Neutrophil (primary cell): ENCODE data around the gene SHOC2.

Source experiments
- H3K27ac ChIP-seq: fragments of 200-600 bp; sonication (generic); 2 replicates; pipeline ENCODE4 v1.5.1; 2016; ENCODE audit warnings: mild to moderate bottlenecking, moderate library complexity
- H3K27me3 ChIP-seq: fragments of 200-600 bp; sonication (generic); 2 replicates; pipeline ENCODE4 v1.6.0; 2016; ENCODE audit warnings: mild to moderate bottlenecking
- H3K36me3 ChIP-seq: fragments of 200-600 bp; sonication (generic); 2 replicates; pipeline ENCODE4 v1.5.1; 2017
- H3K4me1 ChIP-seq, 2 experiments: fragments of 200-600 bp in 1 of 2; sonication (generic) in 1 of 2; 1 replicate in 1 of 2; 2 replicates in 1 of 2; pipeline versions ENCODE4 v1.5.1 to v1.6.1; 2013 to 2016; ENCODE audit warnings: low read depth in 1 of 2, low read length in 1 of 2, mild to moderate bottlenecking in 1 of 2, moderate library complexity in 1 of 2; ENCODE audit not compliant: control insufficient read depth in 1 of 2, insufficient read depth in 1 of 2
- H3K4me3 ChIP-seq, 2 experiments: fragments of 200-600 bp in 1 of 2; sonication (generic) in 1 of 2; 1 replicate in 1 of 2; 2 replicates in 1 of 2; pipeline ENCODE4 v1.5.1; 2013 to 2016; ENCODE audit warnings: low read depth in 1 of 2, low read length in 1 of 2, mild to moderate bottlenecking in 1 of 2, moderate library complexity in 1 of 2
- H3K9me3 ChIP-seq: fragments of 200-600 bp; sonication (generic); 2 replicates; pipeline ENCODE4 v1.5.1; 2016
- TF ChIP-seq, protein P1 (sequence below): fragments of 200-600 bp; sonication (generic); IDR thresholded peaks from 2 replicates; pipeline ENCODE4 v1.5.1; 2016; ENCODE audit warnings: antibody characterized with exemption

SHOC2 gene

DNA sequence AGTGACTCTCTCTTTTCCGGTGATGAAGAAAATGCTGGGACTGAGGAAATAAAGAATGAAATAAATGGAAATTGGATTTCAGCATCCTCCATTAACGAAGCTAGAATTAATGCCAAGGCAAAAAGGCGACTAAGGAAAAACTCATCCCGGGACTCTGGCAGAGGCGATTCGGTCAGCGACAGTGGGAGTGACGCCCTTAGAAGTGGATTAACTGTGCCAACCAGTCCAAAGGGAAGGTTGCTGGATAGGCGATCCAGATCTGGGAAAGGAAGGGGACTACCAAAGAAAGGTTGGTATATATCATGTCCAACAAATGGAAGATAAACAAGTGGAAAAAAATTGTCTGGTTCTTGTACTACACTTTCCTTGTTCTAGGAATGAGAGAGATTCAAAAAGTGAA lies 38.2 kb upstream of the SHOC2 start:
- peaks cover 80% of the 10 kb centered on the region for H3K36me3 ChIP-seq

DNA sequence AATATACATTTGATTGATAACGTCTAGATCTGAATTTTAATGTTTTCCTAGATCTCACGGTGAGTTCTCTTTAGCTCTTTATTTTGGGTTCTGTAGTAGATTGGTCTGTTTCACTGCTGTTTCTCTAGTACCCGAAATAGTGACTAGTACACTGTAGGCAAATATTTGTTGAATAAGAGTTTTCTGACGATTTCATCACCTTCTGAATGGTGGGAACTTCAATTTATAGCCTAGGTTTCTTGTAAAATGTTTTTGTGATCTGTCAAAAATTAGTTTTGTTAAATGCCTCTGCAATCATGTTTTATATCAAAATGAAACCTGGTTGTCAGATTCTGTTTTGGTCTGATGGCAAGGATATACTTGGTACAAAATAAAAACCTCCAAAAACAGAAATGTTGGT lies 37.5 kb upstream of the SHOC2 start:
- TF ChIP-seq, protein P1, sequence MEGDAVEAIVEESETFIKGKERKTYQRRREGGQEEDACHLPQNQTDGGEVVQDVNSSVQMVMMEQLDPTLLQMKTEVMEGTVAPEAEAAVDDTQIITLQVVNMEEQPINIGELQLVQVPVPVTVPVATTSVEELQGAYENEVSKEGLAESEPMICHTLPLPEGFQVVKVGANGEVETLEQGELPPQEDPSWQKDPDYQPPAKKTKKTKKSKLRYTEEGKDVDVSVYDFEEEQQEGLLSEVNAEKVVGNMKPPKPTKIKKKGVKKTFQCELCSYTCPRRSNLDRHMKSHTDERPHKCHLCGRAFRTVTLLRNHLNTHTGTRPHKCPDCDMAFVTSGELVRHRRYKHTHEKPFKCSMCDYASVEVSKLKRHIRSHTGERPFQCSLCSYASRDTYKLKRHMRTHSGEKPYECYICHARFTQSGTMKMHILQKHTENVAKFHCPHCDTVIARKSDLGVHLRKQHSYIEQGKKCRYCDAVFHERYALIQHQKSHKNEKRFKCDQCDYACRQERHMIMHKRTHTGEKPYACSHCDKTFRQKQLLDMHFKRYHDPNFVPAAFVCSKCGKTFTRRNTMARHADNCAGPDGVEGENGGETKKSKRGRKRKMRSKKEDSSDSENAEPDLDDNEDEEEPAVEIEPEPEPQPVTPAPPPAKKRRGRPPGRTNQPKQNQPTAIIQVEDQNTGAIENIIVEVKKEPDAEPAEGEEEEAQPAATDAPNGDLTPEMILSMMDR: no peak
- Histone ChIP-seq H3K9me3 (no peaks in the 10 kb centered on the region), H3K4me3 (no peak overlapping the region), H3K27ac (no peak overlapping the region), H3K4me1 (no peaks in the 10 kb centered on the region), H3K27me3 (no peaks in the 10 kb centered on the region), H3K36me3 (peaks cover 83% of the 10 kb centered on the region)

More for the DNA sequence above, 38.2 kb upstream of the SHOC2 start:
- Histone ChIP-seq H3K27me3 (no peaks in the 10 kb centered on the region), H3K4me1 (no peaks in the 10 kb centered on the region), H3K9me3 (no peaks in the 10 kb centered on the region), H3K27ac (no peak overlapping the region), H3K4me3 (no peak overlapping the region)
- TF ChIP-seq, protein P1: no peak

DNA sequence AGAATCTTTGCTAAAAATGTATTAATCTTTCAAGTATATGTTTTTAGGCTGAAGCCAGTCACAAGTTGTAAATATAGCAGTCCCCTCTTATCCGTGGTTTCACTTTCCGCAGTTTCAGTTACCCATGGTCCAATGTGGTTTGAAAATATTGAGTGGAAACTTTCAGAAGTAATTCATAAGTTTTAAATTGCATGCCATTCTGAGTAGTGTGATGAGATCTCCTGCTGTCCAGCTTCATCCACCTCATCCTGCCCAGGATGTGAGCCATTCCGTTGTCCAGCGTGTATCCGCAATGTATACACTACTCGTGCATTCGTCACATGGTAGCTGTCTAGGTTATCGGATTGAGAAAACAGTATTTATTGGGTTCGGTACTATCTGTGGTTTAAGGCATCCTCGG lies 35.5 kb upstream of the SHOC2 start:
- Histone ChIP-seq H3K4me1 (no peaks in the 10 kb centered on the region), H3K36me3 (peaks cover 82% of the 10 kb centered on the region), H3K4me3 (no peak overlapping the region), H3K27ac (no peak overlapping the region), H3K9me3 (no peaks in the 10 kb centered on the region), H3K27me3 (no peaks in the 10 kb centered on the region)
- TF ChIP-seq, protein P1: no peak

DNA sequence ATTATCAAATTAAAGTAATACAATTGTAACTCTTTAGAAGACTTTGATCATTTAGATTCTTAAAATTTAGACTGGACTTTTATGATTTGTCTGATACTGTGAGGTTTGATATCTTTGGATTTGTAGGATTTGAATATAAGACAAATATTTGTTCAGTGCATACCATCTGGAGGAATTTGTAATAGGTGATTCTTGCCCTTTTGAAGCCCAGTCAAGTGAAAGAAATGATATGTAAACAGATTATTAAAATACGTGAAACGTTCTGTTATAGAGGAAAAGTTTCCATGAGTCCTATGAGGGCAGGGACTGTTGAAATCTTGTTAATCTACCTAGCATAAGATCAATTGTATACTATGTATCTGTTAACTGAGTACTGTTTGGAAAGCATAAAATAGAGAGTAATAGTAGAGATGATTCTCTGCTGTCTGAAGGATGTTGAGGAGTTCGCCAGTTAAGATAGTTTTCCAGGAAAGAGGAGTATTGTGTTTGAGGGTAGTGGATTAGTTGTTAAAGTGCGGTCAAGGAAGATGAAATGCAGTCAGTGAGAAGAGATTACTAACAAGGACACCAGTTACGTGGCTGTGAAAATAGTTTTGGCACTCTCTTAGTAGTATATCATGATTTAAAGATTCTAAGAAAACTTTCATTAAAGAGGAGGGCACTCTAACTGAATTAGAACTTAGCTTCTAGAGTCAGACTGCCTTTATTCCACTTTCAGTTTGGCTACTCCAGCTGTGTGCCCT lies 33.3 kb upstream of the SHOC2 start:
- Histone ChIP-seq H3K27me3 (no peaks in the 10 kb centered on the region), H3K36me3 (peaks cover 92% of the 10 kb centered on the region), H3K9me3 (no peaks in the 10 kb centered on the region), H3K4me1 (no peaks in the 10 kb centered on the region), H3K27ac (peak overlapping the region; percentile 12), H3K4me3 (no peak overlapping the region)
- TF ChIP-seq, protein P1: no peak

DNA sequence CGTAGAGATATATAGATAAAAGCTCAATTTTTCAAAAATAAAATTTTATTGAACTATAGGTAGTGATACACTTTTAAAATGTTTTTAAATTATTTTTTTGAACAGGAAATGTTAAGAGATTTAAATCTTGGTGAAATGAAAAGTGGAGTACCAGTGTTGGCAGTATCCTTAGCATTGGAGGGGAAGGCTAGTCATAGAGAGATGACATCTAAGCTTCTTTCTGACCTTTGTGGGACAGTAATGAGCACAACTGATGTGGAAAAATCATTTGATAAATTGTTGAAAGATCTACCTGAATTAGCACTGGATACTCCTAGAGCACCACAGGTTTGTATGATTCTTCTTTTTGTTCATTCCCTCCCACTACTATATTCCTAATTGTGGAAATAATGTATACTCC lies 31.8 kb upstream of the SHOC2 start:
- TF ChIP-seq, protein P1: no peak
- Histone ChIP-seq H3K9me3 (no peaks in the 10 kb centered on the region), H3K4me3 (no peak overlapping the region), H3K27me3 (no peaks in the 10 kb centered on the region), H3K36me3 (peaks cover 83% of the 10 kb centered on the region), H3K4me1 (no peaks in the 10 kb centered on the region), H3K27ac (no peak overlapping the region)
